Activated CD8-positive, alpha-beta memory T cell treated with anti-CD3 and anti-CD28 coated beads, Interleukin-2, amount 50 U/mL, for 48 hours (primary cell): ENCODE measurements around the gene TMC2.

ENCODE experiments used
- DNase-seq: peaks from one replicate; pipeline ENCODE4 v3.0.0-alpha.2; 2020

TMC2 gene

GRCh38 chr20:2527762-2528161 is 8.6 kb upstream of the TMC2 start:
- DNase-seq: no peak

GRCh38 chr20:2528671-2529271 is 7.6 kb upstream of the TMC2 start:
- DNase-seq: no peak

GRCh38 chr20:2533118-2533517 is 3.3 kb upstream of the TMC2 start:
- no peak for DNase-seq

- no peak for DNase-seq
These were observed 438 bp upstream of the TMC2 start for GRCh38 chr20:2535711-2536559.

GRCh38 chr20:2537101-2537500 is 728 bp downstream of the TMC2 start:
- no peak for DNase-seq

GRCh38 chr20:2538356-2538755 is 2.0 kb downstream of the TMC2 start:
- no peak for DNase-seq

GRCh38 chr20:2538931-2539720 is 2.8 kb downstream of the TMC2 start:
- no peak for DNase-seq

- DNase-seq: no peak
These were observed 5.6 kb downstream of the TMC2 start for GRCh38 chr20:2541940-2542339.

- no peak for DNase-seq
These were observed 6.0 kb downstream of the TMC2 start for GRCh38 chr20:2542361-2542760.

GRCh38 chr20:2544211-2544610 is 7.8 kb downstream of the TMC2 start:
- no peak for DNase-seq

GRCh38 chr20:2545594-2545993 is 9.2 kb downstream of the TMC2 start:
- DNase-seq: no peak

- DNase-seq: no peak
These were observed 21.7 kb downstream of the TMC2 start for GRCh38 chr20:2557873-2558580.

GRCh38 chr20:2558581-2559278 is 22.4 kb downstream of the TMC2 start:
- DNase-seq: no peak

- no peak for DNase-seq
These were observed 22.9 kb downstream of the TMC2 start for GRCh38 chr20:2559279-2559626.

- DNase-seq: no peak
These were observed 23.3 kb downstream of the TMC2 start for GRCh38 chr20:2559651-2560050.

- no peak for DNase-seq
These were observed 26.7 kb downstream of the TMC2 start for GRCh38 chr20:2563116-2563515.

- DNase-seq: no peak
These were observed 28.0 kb downstream of the TMC2 start for GRCh38 chr20:2564406-2564805.

GRCh38 chr20:2575682-2576081 is 39.3 kb downstream of the TMC2 start:
- no peak for DNase-seq

- DNase-seq: no peak
These were observed 39.9 kb downstream of the TMC2 start for GRCh38 chr20:2576317-2576727.

- DNase-seq: no peak
These were observed 42.3 kb downstream of the TMC2 start for GRCh38 chr20:2578475-2579192.

GRCh38 chr20:2585811-2586210 is 49.4 kb downstream of the TMC2 start:
- DNase-seq: no peak

- DNase-seq: no peak
These were observed 57.4 kb downstream of the TMC2 start for GRCh38 chr20:2593756-2594155.
